HFF-Myc (cell line): ENCODE results near the gene PPP1R36.

ENCODE experiments used
- DNase-seq: peaks from one replicate; pipeline ENCODE4 v3.0.0-alpha.2; 2011; ENCODE audit warnings: low read depth; ENCODE audit errors: extremely low read depth
- H3K4me3 ChIP-seq: replicated peaks from 2 replicates; pipeline ENCODE4 v1.5.1; 2011; ENCODE audit warnings: low read depth, mild to moderate bottlenecking, control low read depth, low read length
- CTCF ChIP-seq: IDR thresholded peaks from 2 replicates; pipeline ENCODE4 v1.5.1; 2012; ENCODE audit warnings: mild to moderate bottlenecking, low read depth, low read length, control low read depth; ENCODE audit errors: missing control alignments

PPP1R36 gene

GRCh38 chr14:64577211-64577610 is 27.4 kb downstream of the PPP1R36 start:
- no peak overlapping the region for H3K4me3 ChIP-seq
- no peak for TF ChIP-seq CTCF
- no peak for DNase-seq

GRCh38 chr14:64580467-64580866 is 30.7 kb downstream of the PPP1R36 start:
- peak; percentile 37 for DNase-seq
- TF ChIP-seq CTCF, result no peak

GRCh38 chr14:64581363-64581762 is 31.6 kb downstream of the PPP1R36 start:
- H3K4me3 ChIP-seq, result no peak overlapping the region
- TF ChIP-seq CTCF, result no peak
- DNase-seq, result no peak

More at GRCh38 chr14:64580467-64580866, 30.7 kb downstream of the PPP1R36 start:
- H3K4me3 ChIP-seq, result no peak overlapping the region

GRCh38 chr14:64581817-64582216 is 32.1 kb downstream of the PPP1R36 start:
- DNase-seq, result no peak
- H3K4me3 ChIP-seq, result no peak overlapping the region
- TF ChIP-seq CTCF, result no peak

GRCh38 chr14:64584190-64584589 is 34.4 kb downstream of the PPP1R36 start:
- TF ChIP-seq CTCF, result no peak
- no peak for DNase-seq
- no peak overlapping the region for H3K4me3 ChIP-seq

GRCh38 chr14:64591809-64592208 is 42.0 kb downstream of the PPP1R36 start:
- no peak for TF ChIP-seq CTCF
- no peak for DNase-seq
- H3K4me3 ChIP-seq, result no peak overlapping the region

- DNase-seq, result no peak
- TF ChIP-seq CTCF, result no peak
Observed at GRCh38 chr14:64594438-64594837, 44.7 kb downstream of the PPP1R36 start.

More at GRCh38 chr14:64594438-64594837, 44.7 kb downstream of the PPP1R36 start:
- no peak overlapping the region for H3K4me3 ChIP-seq
